ENCODE measurements around the gene HDAC4.

DNA sequence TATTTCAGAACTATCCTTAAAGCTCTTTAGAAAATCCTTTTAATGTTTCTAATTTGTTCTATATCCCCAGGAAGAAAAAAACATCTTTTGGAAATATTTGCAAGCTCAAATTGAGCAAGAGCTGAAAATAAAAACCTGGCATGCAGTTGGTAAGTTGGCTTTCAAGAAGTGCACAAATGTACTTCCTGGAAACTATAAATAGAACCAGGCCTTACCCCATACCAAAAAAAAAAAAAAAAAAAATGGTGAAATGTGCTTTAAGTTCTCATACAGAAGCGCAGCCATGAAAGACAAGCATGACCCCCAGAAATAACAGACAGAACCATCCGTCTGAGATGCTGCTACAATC is 178.5 kb downstream of the HDAC4 start:
- TF ChIP-seq, protein P1, sequence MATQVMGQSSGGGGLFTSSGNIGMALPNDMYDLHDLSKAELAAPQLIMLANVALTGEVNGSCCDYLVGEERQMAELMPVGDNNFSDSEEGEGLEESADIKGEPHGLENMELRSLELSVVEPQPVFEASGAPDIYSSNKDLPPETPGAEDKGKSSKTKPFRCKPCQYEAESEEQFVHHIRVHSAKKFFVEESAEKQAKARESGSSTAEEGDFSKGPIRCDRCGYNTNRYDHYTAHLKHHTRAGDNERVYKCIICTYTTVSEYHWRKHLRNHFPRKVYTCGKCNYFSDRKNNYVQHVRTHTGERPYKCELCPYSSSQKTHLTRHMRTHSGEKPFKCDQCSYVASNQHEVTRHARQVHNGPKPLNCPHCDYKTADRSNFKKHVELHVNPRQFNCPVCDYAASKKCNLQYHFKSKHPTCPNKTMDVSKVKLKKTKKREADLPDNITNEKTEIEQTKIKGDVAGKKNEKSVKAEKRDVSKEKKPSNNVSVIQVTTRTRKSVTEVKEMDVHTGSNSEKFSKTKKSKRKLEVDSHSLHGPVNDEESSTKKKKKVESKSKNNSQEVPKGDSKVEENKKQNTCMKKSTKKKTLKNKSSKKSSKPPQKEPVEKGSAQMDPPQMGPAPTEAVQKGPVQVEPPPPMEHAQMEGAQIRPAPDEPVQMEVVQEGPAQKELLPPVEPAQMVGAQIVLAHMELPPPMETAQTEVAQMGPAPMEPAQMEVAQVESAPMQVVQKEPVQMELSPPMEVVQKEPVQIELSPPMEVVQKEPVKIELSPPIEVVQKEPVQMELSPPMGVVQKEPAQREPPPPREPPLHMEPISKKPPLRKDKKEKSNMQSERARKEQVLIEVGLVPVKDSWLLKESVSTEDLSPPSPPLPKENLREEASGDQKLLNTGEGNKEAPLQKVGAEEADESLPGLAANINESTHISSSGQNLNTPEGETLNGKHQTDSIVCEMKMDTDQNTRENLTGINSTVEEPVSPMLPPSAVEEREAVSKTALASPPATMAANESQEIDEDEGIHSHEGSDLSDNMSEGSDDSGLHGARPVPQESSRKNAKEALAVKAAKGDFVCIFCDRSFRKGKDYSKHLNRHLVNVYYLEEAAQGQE (IDR thresholded peaks at IDR 0.05) = no peak
- TF ChIP-seq, protein P2, sequence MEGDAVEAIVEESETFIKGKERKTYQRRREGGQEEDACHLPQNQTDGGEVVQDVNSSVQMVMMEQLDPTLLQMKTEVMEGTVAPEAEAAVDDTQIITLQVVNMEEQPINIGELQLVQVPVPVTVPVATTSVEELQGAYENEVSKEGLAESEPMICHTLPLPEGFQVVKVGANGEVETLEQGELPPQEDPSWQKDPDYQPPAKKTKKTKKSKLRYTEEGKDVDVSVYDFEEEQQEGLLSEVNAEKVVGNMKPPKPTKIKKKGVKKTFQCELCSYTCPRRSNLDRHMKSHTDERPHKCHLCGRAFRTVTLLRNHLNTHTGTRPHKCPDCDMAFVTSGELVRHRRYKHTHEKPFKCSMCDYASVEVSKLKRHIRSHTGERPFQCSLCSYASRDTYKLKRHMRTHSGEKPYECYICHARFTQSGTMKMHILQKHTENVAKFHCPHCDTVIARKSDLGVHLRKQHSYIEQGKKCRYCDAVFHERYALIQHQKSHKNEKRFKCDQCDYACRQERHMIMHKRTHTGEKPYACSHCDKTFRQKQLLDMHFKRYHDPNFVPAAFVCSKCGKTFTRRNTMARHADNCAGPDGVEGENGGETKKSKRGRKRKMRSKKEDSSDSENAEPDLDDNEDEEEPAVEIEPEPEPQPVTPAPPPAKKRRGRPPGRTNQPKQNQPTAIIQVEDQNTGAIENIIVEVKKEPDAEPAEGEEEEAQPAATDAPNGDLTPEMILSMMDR (IDR thresholded peaks at IDR 0.05; ENCODE audit: low read depth, low read length, missing input control) = no peak
- TF ChIP-seq JUND (IDR thresholded peaks at IDR 0.05) (no peak), GABPA (IDR thresholded peaks at IDR 0.05 in 1 of 2, conservative IDR thresholded peaks at IDR 0.05 in 1 of 2) (no peak), SP1 (IDR thresholded peaks at IDR 0.05) (peak; percentile 29)
- TF ChIP-seq, protein P3, sequence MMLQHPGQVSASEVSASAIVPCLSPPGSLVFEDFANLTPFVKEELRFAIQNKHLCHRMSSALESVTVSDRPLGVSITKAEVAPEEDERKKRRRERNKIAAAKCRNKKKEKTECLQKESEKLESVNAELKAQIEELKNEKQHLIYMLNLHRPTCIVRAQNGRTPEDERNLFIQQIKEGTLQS (IDR thresholded peaks at IDR 0.05) = no peak
